ENCODE measurements around the gene CDC34. TPM values are rescaled to one million over a fixed set of nuclear protein-coding genes. Genes with fewer than 3 reads are reported as not detected.

CDC34 gene
- total and polyA plus RNA-seq, 12 donors = 70.2 to 162 (median 77.5) TPM

DNA sequence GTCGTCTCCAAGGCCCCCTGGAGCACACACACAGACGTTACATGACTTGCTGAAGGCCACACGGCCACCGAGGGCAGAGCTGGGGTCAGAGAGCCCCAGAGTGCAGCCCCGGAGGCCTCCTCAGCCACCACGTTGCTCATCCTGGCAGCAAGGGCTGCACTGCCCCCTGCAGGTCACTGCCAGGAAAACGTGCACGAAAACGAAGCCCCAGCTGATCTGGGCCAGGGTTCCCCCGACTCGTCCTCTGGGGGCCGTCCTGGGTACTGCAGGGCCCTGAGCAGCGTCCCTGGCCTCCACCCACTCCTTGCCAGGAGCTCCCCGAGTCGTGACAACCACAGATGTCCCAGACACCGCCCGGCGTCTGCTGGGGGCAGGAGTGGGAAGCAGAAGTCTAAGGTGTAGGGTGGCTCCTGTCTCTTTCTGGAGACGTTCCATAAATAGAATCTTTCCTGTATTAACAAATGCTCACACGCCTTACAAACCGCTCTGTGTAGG lies 20.9 kb upstream of the CDC34 start:
- no peaks in the 10 kb centered on the region for H3K9me3 ChIP-seq
- DNase-seq = peak; percentile 72 to 76
- peak in 5 of 8 donors; percentile 1 to 15 (median 4) for ATAC-seq
- H3K27me3 ChIP-seq = no peaks in the 10 kb centered on the region
- TF ChIP-seq, protein P1, sequence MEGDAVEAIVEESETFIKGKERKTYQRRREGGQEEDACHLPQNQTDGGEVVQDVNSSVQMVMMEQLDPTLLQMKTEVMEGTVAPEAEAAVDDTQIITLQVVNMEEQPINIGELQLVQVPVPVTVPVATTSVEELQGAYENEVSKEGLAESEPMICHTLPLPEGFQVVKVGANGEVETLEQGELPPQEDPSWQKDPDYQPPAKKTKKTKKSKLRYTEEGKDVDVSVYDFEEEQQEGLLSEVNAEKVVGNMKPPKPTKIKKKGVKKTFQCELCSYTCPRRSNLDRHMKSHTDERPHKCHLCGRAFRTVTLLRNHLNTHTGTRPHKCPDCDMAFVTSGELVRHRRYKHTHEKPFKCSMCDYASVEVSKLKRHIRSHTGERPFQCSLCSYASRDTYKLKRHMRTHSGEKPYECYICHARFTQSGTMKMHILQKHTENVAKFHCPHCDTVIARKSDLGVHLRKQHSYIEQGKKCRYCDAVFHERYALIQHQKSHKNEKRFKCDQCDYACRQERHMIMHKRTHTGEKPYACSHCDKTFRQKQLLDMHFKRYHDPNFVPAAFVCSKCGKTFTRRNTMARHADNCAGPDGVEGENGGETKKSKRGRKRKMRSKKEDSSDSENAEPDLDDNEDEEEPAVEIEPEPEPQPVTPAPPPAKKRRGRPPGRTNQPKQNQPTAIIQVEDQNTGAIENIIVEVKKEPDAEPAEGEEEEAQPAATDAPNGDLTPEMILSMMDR (IDR thresholded peaks at IDR 0.05) = peak; percentile 78 to 99 (median 91)
- peak overlapping the region; percentile 11 to 83 (median 72) for H3K27ac ChIP-seq
- H3K4me3 ChIP-seq = peak overlapping the region in 7 of 10 donors; percentile 13 to 46 (median 25)
- intact Hi-C loops (cut with DNase I) = no loop called here
- peaks cover 0 to 11% (median 4%) of the 10 kb centered on the region in 9 donors for H3K36me3 ChIP-seq
- 24% methylated on average over 21 of the region's 21 CpGs for WGBS, 2 donors
- peaks cover 4 to 50% (median 33%) of the 10 kb centered on the region in 9 donors for H3K4me1 ChIP-seq

DNA sequence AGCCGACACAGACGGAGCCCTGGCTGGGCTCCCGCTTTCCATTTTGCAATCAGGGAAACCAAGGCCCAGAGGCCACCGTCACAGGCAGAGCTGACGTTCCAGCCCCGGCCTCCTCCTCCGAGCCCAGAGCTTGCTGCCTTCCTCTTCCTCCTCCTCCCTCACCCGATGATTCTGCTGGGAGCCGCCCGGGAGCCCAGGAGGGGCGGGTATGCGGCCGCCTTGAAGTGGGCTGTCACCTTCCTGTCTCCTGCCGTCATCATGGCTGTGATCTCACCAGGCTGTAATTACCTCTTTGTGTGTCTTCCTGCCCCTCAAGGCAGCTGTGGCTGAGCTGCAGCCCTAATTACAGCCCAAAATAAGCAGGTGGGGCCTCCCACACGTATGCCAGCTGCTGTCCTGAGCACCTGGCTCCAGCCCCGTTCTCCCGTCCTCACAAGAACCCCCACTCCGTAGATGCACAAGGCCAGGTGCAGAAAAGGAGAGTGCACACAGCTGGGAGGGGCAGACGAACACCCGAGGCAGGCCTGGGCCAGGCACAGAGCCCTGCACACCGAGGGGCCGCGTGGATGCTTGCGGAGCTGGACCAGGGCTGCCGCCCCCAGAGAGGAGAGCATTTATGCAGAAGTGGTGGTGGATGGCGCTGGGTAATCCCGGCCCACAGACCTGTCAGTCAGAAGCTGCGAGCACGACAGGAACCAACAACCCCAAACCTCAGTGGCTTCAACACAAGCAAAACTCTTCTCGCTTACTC lies 20.3 kb upstream of the CDC34 start:
- H3K36me3 ChIP-seq = peaks cover 0 to 11% (median 4%) of the 10 kb centered on the region in 9 donors
- no peaks in the 10 kb centered on the region for H3K9me3 ChIP-seq
- DNase-seq = peak in 1 of 2 donors; percentile 68
- H3K4me3 ChIP-seq = peak overlapping the region in 7 of 10 donors; percentile 13 to 46 (median 25)
- H3K27me3 ChIP-seq = no peaks in the 10 kb centered on the region
- peak overlapping the region; percentile 11 to 83 (median 72) for H3K27ac ChIP-seq
- intact Hi-C loops (cut with DNase I) = no loop called here
- TF ChIP-seq, protein P1 (IDR thresholded peaks at IDR 0.05) = no peak
- H3K4me1 ChIP-seq = peaks cover 4 to 44% (median 31%) of the 10 kb centered on the region in 9 donors
- peak in 3 of 8 donors; percentile 1 to 29 (median 11) for ATAC-seq
- 59 to 65% methylated on average over 30 of the region's 30 CpGs for WGBS, 2 donors

DNA sequence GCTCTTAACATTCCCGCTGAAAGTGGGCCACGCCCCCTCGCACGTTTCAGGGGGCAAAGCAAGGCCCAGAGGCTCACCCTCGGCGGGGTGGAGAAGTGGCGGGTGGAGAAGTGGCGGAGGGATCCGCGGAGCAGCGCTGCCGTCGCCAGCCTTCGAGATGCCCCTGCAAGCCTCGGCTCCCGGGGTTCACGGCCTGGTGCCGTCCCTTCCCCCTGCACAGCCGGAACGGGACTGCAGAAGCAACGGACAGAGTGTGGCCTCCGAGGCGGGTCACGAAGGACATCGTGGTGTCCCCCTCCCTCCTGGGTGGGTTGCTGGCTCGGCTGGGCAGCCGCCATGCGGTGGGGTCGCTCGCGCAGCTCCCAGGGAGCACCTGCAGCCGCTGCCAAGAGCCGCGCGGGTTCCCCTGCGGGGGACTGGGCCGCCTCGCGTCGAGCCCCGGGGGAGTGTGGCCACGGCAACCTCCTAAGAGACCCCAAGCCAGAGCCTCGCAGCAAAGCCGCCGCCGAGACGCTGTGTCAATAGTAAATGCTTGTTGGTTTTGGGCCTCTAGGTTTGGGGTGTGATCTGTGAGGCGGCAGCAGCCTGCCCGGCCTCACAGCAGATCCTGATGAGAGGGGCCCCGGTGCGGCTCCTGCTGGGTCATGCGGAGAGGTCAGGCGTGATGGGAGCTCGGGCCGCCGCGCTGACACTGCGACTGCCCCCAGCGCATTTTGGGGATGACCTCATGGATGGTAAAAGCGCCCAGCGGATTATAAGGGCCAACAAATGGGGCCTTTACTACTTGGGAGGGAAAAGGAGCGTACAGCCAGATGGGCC lies 18.8 kb upstream of the CDC34 start:
- no peak for DNase-seq
- no peak overlapping the region for H3K4me3 ChIP-seq
- no peak overlapping the region for H3K27ac ChIP-seq
- ATAC-seq = no peak
- TF ChIP-seq, protein P1 (IDR thresholded peaks at IDR 0.05) = no peak
- H3K27me3 ChIP-seq = no peaks in the 10 kb centered on the region
- H3K36me3 ChIP-seq = peaks cover 0 to 11% (median 4%) of the 10 kb centered on the region in 9 donors
- no peaks in the 10 kb centered on the region for H3K9me3 ChIP-seq
- H3K4me1 ChIP-seq = peaks cover 4 to 39% (median 26%) of the 10 kb centered on the region in 9 donors
- WGBS, 2 donors = 26 to 35% methylated on average over 56 to 62 of the region's 62 CpGs
- intact Hi-C loops (cut with DNase I) = no loop called here
